ENCODE measurements around the gene PPRC1.

DNA sequence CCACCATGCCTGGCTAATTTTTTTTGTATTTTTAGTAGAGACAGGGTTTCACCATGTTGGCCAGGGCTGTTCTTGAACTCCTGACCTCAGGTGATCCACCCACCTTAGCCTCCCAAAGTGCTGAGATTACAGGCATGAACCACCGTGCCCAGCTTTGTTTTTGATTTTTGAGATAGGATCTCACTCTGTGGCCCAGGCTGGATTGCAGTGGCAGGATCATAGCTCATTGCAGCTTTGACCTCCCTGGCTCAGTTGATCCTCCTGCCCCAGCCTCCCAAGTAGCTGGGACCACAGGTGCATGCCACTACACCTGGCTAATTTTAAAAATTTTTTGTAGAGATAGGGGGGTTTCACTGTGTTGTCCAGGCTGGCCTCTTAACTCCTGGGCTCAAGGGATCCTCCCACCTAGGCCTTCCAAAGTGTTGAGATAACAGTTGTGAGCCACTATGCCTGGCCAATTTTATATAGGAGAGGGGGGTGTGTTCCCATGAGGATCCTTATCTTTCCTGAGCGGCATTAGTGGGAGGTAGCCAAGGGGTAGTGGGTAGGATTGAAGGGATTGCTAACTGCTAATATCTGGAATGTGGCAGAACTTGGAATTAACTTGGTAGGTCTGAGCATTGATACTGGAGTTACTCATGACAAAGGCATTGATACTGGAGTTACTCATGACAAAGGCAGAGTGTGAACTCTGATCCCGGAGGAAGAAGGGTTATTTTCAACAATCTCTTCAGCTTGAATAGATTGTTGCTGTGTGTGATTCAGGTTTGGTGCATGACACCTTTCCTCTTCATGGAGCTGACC lies 18.3 kb downstream of the PPRC1 start:
- TF ChIP-seq, protein P1, sequence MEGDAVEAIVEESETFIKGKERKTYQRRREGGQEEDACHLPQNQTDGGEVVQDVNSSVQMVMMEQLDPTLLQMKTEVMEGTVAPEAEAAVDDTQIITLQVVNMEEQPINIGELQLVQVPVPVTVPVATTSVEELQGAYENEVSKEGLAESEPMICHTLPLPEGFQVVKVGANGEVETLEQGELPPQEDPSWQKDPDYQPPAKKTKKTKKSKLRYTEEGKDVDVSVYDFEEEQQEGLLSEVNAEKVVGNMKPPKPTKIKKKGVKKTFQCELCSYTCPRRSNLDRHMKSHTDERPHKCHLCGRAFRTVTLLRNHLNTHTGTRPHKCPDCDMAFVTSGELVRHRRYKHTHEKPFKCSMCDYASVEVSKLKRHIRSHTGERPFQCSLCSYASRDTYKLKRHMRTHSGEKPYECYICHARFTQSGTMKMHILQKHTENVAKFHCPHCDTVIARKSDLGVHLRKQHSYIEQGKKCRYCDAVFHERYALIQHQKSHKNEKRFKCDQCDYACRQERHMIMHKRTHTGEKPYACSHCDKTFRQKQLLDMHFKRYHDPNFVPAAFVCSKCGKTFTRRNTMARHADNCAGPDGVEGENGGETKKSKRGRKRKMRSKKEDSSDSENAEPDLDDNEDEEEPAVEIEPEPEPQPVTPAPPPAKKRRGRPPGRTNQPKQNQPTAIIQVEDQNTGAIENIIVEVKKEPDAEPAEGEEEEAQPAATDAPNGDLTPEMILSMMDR (IDR thresholded peaks at IDR 0.05; ENCODE audit: insufficient read depth, low read length, poor library complexity, severe bottlenecking), result no peak
- no peak for TF ChIP-seq EZH2phosphoT487 (conservative IDR thresholded peaks at IDR 0.05; ENCODE audit: low read length)
